GM08714 (cell line): ENCODE measurements around the gene ATCAY.

Experiments
- H3K4me3 ChIP-seq: fragments of 200-500 bp; sonication (Bioruptor generic); 2 replicates; pipeline ENCODE4 v1.5.1; 2014; ENCODE audit warnings: mild to moderate bottlenecking, low read length, inconsistent platforms
- ZNF274 ChIP-seq: IDR thresholded peaks from 2 replicates; pipeline ENCODE4 v1.6.1; 2012; ENCODE audit warnings: mild to moderate bottlenecking, low read depth, low read length

The ATCAY gene

DNA sequence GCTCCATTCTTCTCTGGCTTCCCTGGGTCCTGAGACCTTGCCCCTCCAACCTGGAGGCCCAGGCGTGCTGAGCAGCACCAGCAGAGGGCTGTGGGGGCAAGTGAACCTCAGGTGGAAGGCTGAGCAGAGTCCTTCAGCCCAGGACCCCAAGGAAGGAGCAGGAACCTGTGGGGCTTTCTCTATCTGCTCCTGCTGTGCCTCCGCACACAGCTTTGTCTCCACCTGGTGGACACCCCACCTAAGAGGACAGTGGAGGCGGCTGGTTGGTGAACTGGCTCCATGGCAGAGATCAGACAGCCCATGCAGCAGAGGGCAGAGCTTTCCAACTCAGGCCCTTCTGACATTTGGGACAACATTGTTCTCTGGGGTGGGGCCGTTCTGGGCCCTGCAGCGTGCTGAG lies 31.4 kb upstream of the ATCAY start:
- H3K4me3 ChIP-seq, result no peak overlapping the region
- no peak for TF ChIP-seq ZNF274

DNA sequence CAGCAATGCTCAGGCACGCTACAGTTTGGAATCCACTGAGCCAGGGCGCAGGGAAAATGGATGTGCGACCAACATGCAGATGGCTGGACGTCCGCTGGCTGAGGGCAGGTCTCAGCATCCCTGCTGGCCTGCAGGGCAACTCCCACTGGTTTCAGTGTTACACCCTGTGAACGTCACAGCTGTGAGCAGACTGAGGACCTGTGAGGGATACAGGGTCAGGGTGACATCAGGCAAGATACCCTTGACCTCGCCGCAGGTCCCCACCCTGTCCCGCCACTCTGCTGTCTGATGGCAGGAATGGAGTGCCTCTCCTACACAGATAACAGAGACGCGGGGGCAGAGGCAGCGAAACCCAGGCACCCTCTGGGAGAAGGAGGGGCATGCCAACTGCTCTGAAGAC lies 30.7 kb upstream of the ATCAY start:
- H3K4me3 ChIP-seq, result no peak overlapping the region
- TF ChIP-seq ZNF274, result no peak

DNA sequence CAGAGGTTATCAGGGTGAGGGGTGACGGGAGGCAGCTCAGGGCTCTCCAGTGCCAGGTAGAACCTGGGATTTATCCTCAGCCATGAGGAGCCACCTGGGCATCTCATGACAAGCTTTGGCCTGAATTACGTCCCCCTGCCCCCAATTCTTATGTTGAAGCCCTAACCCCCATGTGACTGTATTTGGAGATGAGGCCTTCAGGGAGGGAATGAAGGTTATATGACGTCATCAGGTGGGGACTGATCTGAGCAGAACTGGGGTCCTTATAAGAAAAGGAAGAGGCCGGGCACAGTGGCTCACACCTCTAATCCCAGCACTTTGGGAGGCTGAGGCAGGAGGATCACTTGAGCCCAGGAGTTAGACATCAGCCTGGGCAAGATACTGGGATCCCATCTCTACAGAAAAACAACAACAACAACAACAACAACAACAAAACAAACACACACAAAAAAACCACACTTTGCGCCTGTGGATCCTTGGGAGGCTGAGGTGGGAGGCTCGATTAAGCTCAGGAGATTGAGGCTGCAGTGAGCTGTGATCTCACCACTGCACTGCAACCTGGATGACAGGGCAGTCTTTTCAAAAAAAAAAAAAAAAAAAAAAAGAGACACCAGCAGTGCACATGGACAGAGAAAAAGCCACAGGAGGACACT lies 30.0 kb upstream of the ATCAY start:
- TF ChIP-seq ZNF274, result no peak
- no peak overlapping the region for H3K4me3 ChIP-seq

DNA sequence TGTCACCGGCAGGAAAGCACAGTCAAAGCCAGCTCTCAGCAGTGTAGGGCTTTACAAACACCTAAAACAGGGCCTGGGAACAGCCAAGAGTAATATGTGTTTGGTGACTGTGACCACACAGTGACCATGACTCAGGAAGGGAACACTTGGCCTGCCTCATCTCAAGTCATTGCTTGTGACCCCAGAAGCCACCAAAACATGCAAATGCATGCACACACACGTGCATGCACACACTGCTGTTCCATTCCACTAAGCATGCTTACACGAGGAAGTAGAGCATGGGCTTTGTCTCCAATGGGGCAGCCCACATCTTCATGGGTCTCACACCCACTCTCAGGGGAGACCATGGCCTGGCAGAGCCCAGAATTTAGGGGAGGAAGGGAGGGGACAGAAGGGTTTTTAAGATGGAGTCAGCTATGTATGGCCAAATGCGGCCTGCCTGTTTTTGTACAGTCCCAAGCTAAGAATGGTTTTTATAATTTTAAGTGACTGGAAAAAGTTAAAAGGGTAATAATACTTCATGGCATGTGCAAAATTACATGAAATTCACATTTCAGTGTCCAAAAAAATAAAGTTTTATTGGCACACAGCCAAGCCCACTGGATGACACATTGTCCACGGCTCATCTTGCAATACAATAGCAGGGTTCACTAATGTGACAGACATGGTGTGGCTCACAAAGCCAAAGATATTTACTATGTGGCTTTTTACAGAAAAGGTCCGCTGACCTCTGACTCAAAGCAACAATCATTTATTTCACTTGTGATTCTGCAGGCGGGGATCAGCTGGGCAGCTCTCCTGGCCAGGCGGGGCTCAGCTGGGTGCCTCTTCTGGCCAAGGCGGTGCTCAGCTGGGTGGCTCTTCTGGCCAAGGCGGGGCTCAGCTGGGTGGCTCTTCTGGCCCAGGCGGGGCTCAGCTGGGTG lies 29.0 kb upstream of the ATCAY start:
- TF ChIP-seq ZNF274, result no peak
- H3K4me3 ChIP-seq, result no peak overlapping the region

DNA sequence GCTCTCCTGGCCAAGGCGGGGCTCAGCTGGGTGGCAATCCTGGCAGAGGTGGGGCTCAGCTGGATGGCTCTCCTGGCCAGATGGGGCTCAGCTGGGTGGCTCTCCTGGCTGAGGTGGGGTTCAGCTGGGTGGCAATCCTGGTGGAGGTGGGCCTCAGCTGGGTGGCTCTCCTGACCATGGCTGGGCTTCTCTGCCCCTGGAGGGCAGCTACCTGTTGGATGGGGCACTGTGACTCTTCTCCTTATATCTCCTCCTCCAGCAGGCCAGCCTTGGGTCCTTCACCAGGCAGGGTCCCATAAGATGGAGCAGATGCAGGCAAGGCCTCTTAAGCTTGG lies 28.3 kb upstream of the ATCAY start:
- TF ChIP-seq ZNF274, result no peak
- no peak overlapping the region for H3K4me3 ChIP-seq

DNA sequence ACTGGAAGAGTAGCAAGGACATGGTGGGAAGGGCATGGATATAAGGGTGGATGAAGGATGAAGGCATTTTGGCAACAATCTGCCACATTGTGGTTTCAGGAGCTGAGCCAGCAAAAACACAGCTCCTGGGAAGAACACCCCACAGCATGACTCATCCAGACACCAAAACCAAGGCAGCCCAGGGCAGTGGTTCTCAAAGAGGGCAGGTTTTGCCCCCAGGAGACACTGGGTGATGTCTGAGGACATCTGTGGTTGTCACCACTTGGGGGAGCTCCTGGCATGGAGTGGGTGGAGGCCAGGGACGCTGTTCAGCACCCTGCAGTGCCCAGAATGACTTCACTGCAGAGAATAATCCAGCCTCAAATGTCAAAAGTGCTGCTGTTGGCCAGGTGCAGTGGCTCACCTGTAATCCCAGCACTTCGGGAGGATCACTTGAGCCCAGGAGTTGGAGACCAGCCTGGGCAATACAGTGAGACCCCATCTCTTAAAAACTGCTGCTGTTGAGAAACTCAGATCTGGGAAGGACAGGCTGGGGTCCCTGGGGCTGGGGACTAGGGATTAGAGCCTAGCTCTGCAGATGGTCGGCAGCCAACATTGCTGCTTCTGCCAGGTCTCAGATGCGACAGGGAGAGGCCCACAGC lies 27.8 kb upstream of the ATCAY start:
- H3K4me3 ChIP-seq, result no peak overlapping the region
- no peak for TF ChIP-seq ZNF274

DNA sequence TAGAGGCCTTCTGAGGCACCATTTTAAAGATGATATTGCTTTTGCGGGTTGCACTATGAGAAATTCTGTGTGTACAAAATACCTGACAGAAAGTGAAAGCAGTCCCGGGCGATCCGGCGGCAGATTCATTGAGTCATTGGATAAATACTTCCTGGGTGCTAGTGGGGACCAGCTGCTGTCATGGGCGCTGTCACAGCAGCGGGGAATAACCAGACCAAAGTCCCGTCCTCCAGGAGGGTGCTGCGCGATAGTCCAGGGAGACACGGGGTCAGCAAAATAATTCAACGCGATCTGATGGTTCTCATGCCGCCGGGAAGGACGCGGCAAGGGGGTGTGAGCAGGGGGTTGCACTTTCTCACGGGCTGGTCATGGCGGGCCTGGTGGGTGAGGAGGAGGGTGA lies 25.2 kb upstream of the ATCAY start:
- no peak for TF ChIP-seq ZNF274
- H3K4me3 ChIP-seq, result no peak overlapping the region

DNA sequence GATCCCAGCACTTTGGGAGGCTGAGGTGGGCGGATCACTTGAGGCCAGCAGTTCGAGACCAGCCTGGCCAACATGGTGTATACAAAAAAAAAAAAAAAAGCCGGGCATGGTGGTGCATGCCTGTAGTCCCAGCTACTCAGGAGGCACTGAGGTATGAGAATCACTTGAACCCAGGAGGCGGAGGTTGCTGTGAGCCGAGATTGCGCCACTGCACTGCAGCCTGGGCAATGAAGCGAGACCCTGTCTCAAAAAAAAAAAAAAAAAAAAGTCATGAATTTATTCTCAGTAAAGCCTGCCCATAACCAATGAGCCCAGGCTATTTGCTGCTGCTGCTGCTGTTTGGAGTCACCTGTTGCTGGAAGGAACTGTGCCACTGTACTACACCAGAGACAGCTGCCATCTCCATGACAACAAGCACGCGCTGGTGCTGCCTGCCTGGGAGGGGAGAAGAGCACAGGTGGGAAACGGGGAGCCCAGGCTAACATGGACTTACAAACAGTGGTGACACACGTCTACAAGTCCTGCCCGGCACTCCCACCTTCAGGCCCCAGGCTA lies 23.0 kb upstream of the ATCAY start:
- no peak for TF ChIP-seq ZNF274
- no peak overlapping the region for H3K4me3 ChIP-seq

DNA sequence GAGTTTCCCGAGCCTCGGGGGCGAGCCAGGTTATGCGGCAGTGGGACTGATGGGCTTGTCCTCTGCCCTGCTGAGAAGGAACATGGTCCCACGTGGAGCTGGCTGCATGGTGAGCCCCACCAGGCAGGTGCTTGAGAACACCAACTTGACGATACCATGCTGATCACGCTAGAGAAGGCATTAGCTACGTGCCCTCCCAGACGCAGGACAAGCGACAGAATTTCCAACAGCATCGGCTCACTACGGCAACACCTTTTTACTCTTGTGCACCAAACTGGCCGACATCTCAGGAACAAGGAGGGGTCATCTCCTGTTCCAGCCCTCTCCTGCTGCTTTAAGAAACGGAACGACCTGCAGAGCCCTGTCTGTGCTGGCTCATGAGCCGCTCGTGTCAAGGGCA lies 20.0 kb upstream of the ATCAY start:
- TF ChIP-seq ZNF274, result no peak
- H3K4me3 ChIP-seq, result no peak overlapping the region

DNA sequence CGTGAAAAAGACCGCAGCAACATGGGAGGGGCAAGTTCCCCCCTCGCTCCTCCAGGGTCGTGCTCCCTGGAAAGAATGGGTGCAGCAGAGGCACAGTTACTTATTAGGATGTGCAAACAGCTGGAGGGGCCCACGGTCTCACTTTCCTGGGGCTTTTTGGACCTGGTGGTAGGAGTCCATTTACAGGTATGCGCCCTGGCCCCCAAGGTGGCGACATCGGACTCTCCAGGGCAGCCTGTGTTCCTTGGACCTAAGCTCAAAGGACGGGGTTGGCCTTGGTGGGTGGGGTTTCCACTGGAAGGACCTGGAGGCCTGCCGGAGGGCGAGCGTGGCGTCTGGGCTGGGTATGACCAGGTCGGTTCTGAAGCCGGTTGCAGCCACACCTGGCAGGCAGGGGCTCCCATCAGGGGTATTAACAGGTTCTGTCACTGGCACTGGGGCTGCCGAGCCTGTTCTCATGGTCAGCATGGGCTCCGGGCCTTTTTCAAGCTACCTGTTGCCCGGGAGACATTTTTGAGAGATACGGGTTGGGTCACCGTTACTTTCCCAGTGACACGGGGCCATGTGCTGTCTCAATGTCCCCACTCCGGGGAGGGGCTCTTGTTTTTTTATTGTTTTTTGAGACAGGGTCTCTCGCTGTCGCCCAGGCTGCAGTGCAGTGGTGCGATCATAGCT lies 17.5 kb upstream of the ATCAY start:
- no peak for TF ChIP-seq ZNF274
- no peak overlapping the region for H3K4me3 ChIP-seq

DNA sequence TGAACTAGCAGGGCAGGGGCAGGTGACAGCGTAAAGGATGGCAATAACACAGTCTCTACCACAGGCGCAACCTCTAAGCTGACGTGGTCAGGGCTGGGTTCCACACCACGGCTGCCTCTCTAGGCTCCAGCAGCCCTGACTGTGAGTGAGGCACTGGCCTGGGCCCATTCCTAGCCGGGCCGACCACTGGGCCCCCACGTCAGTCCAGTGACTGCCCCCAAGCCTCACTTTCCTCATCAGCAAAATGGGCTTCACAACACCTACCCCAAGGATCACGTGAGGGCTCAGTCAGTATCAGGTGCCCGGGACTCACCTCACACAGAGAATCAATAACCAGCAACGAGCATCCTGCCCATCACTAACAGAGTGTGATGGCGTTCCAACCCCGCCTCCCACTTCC lies 16.8 kb upstream of the ATCAY start:
- H3K4me3 ChIP-seq, result no peak overlapping the region
- TF ChIP-seq ZNF274, result no peak

DNA sequence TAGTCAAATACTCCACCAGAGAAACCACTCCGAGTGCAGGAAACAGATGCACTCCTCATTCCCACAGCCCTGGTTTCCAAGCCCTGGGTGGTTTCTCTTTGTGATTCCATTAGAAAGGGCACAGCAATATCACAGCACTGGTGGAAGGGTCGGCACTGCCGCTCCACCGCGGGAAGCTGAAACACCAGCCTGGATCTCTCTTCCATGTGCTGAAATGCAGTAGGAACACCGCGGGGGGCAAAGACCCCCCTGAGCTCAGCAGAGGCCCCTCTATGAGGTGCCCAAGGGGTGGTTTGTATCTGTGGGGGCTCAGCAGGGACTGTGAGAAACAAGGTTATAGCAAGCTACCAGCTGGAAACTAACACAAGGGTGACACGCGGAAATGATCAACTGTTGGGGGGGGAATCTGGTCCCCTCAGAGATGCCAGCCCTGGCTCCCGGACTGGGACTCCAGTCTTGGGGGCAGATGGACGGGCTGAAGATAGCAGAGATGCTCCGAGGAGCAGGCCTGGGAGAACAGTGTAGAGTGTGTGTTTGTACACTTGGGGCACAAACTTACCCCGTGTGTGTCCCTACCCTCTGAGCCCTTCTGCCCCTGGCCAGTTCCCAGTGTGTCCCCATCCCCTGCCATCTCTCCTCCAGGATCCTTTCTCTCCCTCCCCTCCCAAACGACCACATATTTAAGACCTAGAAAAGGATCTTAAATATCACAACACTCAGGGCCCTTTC lies 13.4 kb upstream of the ATCAY start:
- TF ChIP-seq ZNF274, result no peak

DNA sequence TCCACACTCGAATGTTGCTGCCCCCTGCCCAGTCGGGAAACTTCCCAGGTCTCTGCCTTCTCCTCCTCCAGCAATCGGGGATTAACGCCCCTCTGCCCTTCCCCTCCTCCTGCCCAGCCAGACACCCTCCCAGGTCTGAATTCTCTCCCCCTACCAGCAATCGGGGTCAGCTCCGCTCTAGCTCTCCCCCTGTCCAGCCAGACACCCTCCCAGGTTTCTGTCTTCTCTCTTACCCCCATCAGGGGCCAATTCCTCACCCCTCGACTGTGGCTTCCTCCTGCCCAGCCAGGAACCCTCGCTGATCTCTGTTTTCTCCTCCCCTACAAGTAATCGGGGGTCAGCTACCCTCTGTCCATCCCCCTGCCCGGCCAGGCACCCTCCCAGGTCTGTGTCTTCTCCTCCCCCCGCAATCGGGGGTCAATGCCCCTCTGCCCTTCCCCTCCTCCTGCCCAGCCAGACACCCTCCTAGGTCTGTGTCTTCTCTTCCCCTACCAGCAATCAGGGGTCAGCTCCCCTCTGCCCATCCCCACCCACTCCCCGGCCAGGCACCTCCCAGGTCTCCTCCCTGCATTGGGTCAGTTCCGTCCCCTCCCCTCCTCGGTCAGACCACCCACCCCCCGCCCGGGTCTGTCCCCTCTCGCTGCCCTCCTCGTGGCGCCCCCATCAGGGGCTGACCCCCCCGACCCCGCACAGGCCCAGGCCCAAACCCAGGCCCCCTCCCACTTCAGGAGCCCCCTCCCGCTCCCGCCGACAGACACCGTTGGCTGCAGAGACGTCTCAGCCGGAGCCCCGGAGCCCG lies 12.3 kb upstream of the ATCAY start:
- H3K4me3 ChIP-seq, result no peak overlapping the region
- TF ChIP-seq ZNF274, result no peak

More for the DNA sequence above, 13.4 kb upstream of the ATCAY start:
- H3K4me3 ChIP-seq, result no peak overlapping the region
